K562 (cell line): ENCODE data around the gene ALDH16A1. TPM values are rescaled to one million over a fixed set of nuclear protein-coding genes. Genes with fewer than 3 reads are reported as not detected.

Source experiments
- CHD1 ChIP-seq: fragments of 200-600 bp; sonication (generic); IDR thresholded peaks from one replicate; pipeline ENCODE4 v1.6.1; 2012; ENCODE audit warnings: mild to moderate bottlenecking, moderate library complexity, low read length, inconsistent platforms
- ELF2 ChIP-seq: fragments of 250-450 bp; sonication (Bioruptor Pico); IDR thresholded peaks from 2 replicates; pipeline ENCODE4 v1.5.0; 2021; ENCODE audit warnings: mild to moderate bottlenecking
- KDM4B ChIP-seq, 2 experiments: fragments of 450-650 bp in 1 of 2; sonication (generic) in 1 of 2; IDR thresholded peaks; 2 replicates each; pipeline ENCODE4 v1.6.1; 2016 to 2017; ENCODE audit warnings: borderline replicate concordance in 2 of 2, antibody characterized with exemption in 1 of 2, low read depth in 1 of 2, mild to moderate bottlenecking in 1 of 2
- NR3C1 ChIP-seq: sonication (generic); formaldehyde crosslinking; IDR thresholded peaks from 2 replicates; pipeline ENCODE4 v1.8.1; 2022; ENCODE audit warnings: missing genetic modification reagents
- POLR3G ChIP-seq: IDR thresholded peaks from 2 replicates; pipeline ENCODE4 v1.6.1; 2011; ENCODE audit not compliant: insufficient read length, insufficient replicate concordance; ENCODE audit errors: extremely low read depth
- TBL1XR1 ChIP-seq, 2 experiments: IDR thresholded peaks; 2 replicates each; pipeline ENCODE4 v1.6.1; 2012; ENCODE audit warnings: improper control_type of control experiment in 2 of 2, low read length in 2 of 2, mild to moderate bottlenecking in 1 of 2
- ZNF586 ChIP-seq: fragments of 450-650 bp; formaldehyde crosslinking; conservative IDR thresholded peaks from 2 replicates; pipeline ENCODE4 v1.4.0; 2020; ENCODE audit warnings: mild to moderate bottlenecking, moderate library complexity
- polyA plus RNA-seq, 8 experiments: library from polyadenylated mRNA; depleted of rRNA in 4 of 8; stranded (reverse) in 5 of 8; unstranded in 3 of 8; fragments of >200 nt; fragmentation: Nextera tagmentation in 2 of 8; fragmentation: Illumina TruSeq in 1 of 8; extraction: Ambion mirVana in 2 of 8; extraction: Trizol in 1 of 8; gene quantifications; 2 replicates each; pipeline versions ENCODE4 v1.2.1 to v1.2.3, GENCODE V29; 2011 to 2014; ENCODE audit warnings: inconsistent platforms in 1 of 8, missing spikeins in 1 of 8
- total RNA-seq, 7 experiments: library from RNA; depleted of rRNA in 6 of 7; stranded (reverse); fragments of >200 nt in 6 of 7; fragmentation: Illumina TruSeq in 2 of 7; extraction: Trizol in 2 of 7; gene quantifications; 2 replicates each; pipeline versions ENCODE4 v1.2.1 to v1.2.3, GENCODE V29; 2011 to 2021; ENCODE audit warnings: low replicate concordance in 1 of 7
- TF ChIP-seq, protein P1 (sequence below): sonication (generic); formaldehyde crosslinking; IDR thresholded peaks from 2 replicates; pipeline ENCODE4 v1.8.1; 2023; ENCODE audit warnings: mild to moderate bottlenecking, missing genetic modification reagents
- TF ChIP-seq, protein P2 (sequence below): fragments of 450-650 bp; conservative IDR thresholded peaks from 2 replicates; pipeline ENCODE4 v1.6.1; 2016; ENCODE audit warnings: missing genetic modification characterization, low read depth, mild to moderate bottlenecking, control low read depth, missing compliant biosample characterization
- TF ChIP-seq, protein P3 (sequence below): fragments of 250-450 bp; sonication (Bioruptor Pico); IDR thresholded peaks from 2 replicates; pipeline ENCODE4 v1.4.0; 2020; ENCODE audit warnings: mild to moderate bottlenecking, moderate library complexity
- TF ChIP-seq, protein P4 (sequence below): fragments of 200-400 bp; formaldehyde crosslinking; IDR thresholded peaks from 2 replicates; pipeline ENCODE4 v1.6.1; 2017; ENCODE audit warnings: mild to moderate bottlenecking, low read depth, low read length, moderate library complexity
- TF ChIP-seq, protein P5 (sequence below), 2 experiments: fragments of 450-650 bp in 1 of 2; IDR thresholded peaks; 2 replicates each; pipeline ENCODE4 v1.6.1; 2011 to 2017; ENCODE audit warnings: low read depth in 2 of 2, antibody characterized with exemption in 1 of 2, borderline replicate concordance in 1 of 2, low read length in 1 of 2, mild to moderate bottlenecking in 1 of 2, mixed read lengths in 1 of 2; ENCODE audit not compliant: control insufficient read depth in 1 of 2

ALDH16A1 gene
- total and polyA plus RNA-seq, 9 of the 15 experiments (the other 6 are each of a cell fraction or from before 2014, with no cell fraction given): 2.2 to 52.2 (median 7.6) TPM

DNA sequence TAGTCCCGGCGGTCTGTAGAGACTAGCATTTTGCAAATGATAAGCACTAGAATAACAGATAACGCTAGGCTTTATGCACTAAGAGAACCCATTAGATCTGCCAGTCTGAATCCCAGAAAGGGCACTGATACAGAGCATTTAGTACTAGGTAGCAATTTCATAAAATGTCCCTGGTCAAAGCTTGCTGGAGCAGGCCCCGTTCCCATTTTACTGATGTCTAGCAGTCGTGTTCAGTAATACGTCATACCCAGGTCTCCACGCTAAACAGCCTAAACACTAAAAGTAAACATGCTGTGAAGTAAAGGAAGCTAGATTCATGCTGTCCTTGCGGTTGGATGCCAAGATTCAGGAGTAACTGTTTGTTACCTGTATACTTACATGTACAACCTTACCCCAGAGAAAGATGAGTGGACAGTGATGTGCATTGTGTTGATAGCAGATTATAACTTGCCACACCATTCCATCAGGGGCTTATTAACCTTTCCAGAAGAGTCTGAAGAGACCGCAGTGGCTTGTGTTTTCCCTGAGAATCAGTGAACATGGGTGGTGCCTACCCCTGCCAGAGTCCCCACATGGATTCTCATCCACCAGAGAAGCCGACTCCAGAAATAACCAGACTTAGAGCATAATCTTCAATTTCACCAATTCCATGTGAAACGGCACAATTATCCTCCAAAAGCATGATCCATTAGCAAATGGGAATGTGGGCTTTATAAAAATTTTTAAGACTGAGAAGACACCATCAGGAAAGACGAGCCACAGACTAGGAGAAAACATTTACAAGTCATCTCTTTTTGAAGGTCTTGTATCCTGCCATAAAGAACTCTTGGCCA, 39.8 kb downstream of the ALDH16A1 start (continued):
- TF ChIP-seq NR3C1: no peak
- TF ChIP-seq CHD1: no peak
- TF ChIP-seq, protein P1, sequence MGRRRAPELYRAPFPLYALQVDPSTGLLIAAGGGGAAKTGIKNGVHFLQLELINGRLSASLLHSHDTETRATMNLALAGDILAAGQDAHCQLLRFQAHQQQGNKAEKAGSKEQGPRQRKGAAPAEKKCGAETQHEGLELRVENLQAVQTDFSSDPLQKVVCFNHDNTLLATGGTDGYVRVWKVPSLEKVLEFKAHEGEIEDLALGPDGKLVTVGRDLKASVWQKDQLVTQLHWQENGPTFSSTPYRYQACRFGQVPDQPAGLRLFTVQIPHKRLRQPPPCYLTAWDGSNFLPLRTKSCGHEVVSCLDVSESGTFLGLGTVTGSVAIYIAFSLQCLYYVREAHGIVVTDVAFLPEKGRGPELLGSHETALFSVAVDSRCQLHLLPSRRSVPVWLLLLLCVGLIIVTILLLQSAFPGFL (CRISPR knock-in tag): no peak
- TF ChIP-seq, protein P2, sequence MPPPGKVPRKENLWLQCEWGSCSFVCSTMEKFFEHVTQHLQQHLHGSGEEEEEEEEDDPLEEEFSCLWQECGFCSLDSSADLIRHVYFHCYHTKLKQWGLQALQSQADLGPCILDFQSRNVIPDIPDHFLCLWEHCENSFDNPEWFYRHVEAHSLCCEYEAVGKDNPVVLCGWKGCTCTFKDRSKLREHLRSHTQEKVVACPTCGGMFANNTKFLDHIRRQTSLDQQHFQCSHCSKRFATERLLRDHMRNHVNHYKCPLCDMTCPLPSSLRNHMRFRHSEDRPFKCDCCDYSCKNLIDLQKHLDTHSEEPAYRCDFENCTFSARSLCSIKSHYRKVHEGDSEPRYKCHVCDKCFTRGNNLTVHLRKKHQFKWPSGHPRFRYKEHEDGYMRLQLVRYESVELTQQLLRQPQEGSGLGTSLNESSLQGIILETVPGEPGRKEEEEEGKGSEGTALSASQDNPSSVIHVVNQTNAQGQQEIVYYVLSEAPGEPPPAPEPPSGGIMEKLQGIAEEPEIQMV: no peak
- no peak for TF ChIP-seq POLR3G
- TF ChIP-seq ZNF586: no peak; the same call in 1 of the 2 replicates
- TF ChIP-seq, protein P3, sequence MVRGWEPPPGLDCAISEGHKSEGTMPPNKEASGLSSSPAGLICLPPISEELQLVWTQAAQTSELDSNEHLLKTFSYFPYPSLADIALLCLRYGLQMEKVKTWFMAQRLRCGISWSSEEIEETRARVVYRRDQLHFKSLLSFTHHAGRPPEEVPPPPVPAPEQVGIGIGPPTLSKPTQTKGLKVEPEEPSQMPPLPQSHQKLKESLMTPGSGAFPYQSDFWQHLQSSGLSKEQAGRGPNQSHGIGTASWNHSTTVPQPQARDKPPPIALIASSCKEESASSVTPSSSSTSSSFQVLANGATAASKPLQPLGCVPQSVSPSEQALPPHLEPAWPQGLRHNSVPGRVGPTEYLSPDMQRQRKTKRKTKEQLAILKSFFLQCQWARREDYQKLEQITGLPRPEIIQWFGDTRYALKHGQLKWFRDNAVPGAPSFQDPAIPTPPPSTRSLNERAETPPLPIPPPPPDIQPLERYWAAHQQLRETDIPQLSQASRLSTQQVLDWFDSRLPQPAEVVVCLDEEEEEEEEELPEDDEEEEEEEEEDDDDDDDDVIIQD (CRISPR knock-in tag): no peak
- TF ChIP-seq ELF2 (CRISPR knock-in tag): peak; percentile 61; the same call in 1 of the 2 replicates
- TF ChIP-seq KDM4B (IDR thresholded peaks at IDR 0.05; ENCODE audit: borderline replicate concordance in 2 of 2, low read depth in 1 of 2): no peak
- TF ChIP-seq, protein P4, sequence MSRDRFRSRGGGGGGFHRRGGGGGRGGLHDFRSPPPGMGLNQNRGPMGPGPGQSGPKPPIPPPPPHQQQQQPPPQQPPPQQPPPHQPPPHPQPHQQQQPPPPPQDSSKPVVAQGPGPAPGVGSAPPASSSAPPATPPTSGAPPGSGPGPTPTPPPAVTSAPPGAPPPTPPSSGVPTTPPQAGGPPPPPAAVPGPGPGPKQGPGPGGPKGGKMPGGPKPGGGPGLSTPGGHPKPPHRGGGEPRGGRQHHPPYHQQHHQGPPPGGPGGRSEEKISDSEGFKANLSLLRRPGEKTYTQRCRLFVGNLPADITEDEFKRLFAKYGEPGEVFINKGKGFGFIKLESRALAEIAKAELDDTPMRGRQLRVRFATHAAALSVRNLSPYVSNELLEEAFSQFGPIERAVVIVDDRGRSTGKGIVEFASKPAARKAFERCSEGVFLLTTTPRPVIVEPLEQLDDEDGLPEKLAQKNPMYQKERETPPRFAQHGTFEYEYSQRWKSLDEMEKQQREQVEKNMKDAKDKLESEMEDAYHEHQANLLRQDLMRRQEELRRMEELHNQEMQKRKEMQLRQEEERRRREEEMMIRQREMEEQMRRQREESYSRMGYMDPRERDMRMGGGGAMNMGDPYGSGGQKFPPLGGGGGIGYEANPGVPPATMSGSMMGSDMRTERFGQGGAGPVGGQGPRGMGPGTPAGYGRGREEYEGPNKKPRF: no peak
- TF ChIP-seq TBL1XR1 (IDR thresholded peaks at IDR 0.05; ENCODE audit: low read length in 2 of 2): 0 out of 4 replicates have a peak, but pooled peaks of 1 of the 2 experiments have one; percentile 41
- TF ChIP-seq, protein P5, sequence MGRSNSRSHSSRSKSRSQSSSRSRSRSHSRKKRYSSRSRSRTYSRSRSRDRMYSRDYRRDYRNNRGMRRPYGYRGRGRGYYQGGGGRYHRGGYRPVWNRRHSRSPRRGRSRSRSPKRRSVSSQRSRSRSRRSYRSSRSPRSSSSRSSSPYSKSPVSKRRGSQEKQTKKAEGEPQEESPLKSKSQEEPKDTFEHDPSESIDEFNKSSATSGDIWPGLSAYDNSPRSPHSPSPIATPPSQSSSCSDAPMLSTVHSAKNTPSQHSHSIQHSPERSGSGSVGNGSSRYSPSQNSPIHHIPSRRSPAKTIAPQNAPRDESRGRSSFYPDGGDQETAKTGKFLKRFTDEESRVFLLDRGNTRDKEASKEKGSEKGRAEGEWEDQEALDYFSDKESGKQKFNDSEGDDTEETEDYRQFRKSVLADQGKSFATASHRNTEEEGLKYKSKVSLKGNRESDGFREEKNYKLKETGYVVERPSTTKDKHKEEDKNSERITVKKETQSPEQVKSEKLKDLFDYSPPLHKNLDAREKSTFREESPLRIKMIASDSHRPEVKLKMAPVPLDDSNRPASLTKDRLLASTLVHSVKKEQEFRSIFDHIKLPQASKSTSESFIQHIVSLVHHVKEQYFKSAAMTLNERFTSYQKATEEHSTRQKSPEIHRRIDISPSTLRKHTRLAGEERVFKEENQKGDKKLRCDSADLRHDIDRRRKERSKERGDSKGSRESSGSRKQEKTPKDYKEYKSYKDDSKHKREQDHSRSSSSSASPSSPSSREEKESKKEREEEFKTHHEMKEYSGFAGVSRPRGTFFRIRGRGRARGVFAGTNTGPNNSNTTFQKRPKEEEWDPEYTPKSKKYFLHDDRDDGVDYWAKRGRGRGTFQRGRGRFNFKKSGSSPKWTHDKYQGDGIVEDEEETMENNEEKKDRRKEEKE (IDR thresholded peaks at IDR 0.05; ENCODE audit: borderline replicate concordance in 1 of 2, control insufficient read depth in 1 of 2, low read depth in 2 of 2, low read length in 1 of 2): peak; percentile 31 to 75; a peak in 1 of 4 replicates
